Effector memory CD8-positive, alpha-beta T cell (primary cell): ENCODE results near the gene ALDH1L1.
"Not testable (repeated sequence)": the region's sequence is repeated elsewhere in the genome, so short reads cannot be mapped to it uniquely, and the experiment has no call there.

ENCODE experiments used
- ATAC-seq: fragments of 150-1000 bp; cut with Tn5 transposase; replicated peaks from 2 replicates; pipeline ENCODE4 v1.10.0; 2021; ENCODE audit warnings: mild to moderate bottlenecking, moderate library complexity
- DNase-seq, 3 experiments: peaks; one replicate each; pipeline ENCODE4 v3.0.0; 2021
- H3K27ac Mint-ChIP-seq, 2 donors: one replicate each; pipeline ENCODE4 v1.8.0; 2022; ENCODE audit warnings: mild to moderate bottlenecking in 2 of 2, mixed read lengths in 2 of 2, moderate library complexity in 2 of 2
- H3K27me3 Mint-ChIP-seq, 2 donors: one replicate each; pipeline ENCODE4 v1.8.0; 2022; ENCODE audit warnings: mixed read lengths in 2 of 2
- H3K36me3 Mint-ChIP-seq: one replicate; pipeline ENCODE4 v1.8.0; 2022; ENCODE audit warnings: mild to moderate bottlenecking, moderate library complexity, mixed read lengths; ENCODE audit not compliant: insufficient read depth
- H3K4me1 Mint-ChIP-seq, 2 donors: one replicate each; pipeline ENCODE4 v1.8.0; 2022; ENCODE audit warnings: low read depth in 2 of 2, mixed read lengths in 2 of 2
- H3K4me3 Mint-ChIP-seq, 2 donors: one replicate each; pipeline ENCODE4 v1.8.0; 2022; ENCODE audit warnings: mild to moderate bottlenecking in 2 of 2, mixed read lengths in 2 of 2, moderate library complexity in 2 of 2
- H3K9me3 Mint-ChIP-seq, 2 donors: one replicate each; pipeline ENCODE4 v1.8.0; 2022; ENCODE audit warnings: mixed read lengths in 2 of 2

The ALDH1L1 gene

GRCh38 chr3:126066676-126067075 is 113.7 kb downstream of the ALDH1L1 start:
- H3K4me3 Mint-ChIP-seq, H3K27me3 Mint-ChIP-seq, ATAC-seq, H3K36me3 Mint-ChIP-seq, H3K9me3 Mint-ChIP-seq, H3K27ac Mint-ChIP-seq, DNase-seq: not testable (repeated sequence)
- H3K4me1 Mint-ChIP-seq: peaks cover 26% of the 10 kb centered on the region in 2 donors

- H3K4me3 Mint-ChIP-seq: no peak overlapping the region
- no peaks in the 10 kb centered on the region for H3K27me3 Mint-ChIP-seq
- peak overlapping the region; percentile 21 to 56 for H3K27ac Mint-ChIP-seq
- DNase-seq (no peak), ATAC-seq (no peak)
- H3K4me1 Mint-ChIP-seq: peaks cover 26% of the 10 kb centered on the region in 2 donors
- no peaks in the 10 kb centered on the region for H3K9me3 Mint-ChIP-seq
- peaks cover 5% of the 10 kb centered on the region for H3K36me3 Mint-ChIP-seq
These were observed 114.5 kb downstream of the ALDH1L1 start for GRCh38 chr3:126065876-126066275.

DNA sequence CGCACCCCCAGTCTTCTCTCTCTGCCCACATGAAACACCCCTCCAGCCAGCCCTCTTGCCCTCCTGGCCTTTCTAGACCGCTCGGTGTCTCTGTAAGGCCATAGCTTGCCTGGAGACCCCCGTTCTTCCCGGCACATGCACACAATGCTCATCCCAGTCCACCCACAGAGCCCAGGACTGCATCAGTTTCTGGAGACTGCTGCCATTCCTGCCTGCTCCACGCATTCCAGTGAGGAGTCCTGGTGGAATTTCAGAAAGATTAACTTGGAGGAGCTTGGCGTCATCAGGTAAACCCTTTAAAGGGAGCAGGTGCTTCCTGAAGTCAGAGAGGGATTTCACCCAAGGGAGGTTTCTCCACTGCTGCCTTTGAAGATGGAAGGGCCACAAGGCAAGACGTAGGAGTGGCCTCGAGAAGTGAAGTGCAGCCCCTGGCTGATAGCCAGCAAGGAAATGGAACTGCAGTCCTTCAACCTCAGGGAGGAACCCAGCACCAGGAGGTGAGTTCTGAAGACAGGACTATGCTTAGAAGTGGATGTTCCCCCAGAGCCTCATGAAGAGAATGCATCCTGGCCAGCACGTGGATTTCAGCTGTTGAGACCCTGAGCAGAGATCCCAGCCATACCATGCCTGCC is 115.6 kb downstream of the ALDH1L1 start:
- H3K4me3 Mint-ChIP-seq: peak overlapping the region in 1 of 2 donors; percentile 21
- no peaks in the 10 kb centered on the region for H3K27me3 Mint-ChIP-seq
- peak overlapping the region in 1 of 2 donors; percentile 49 for H3K27ac Mint-ChIP-seq
- H3K36me3 Mint-ChIP-seq: peaks cover 9% of the 10 kb centered on the region
- no peaks in the 10 kb centered on the region for H3K9me3 Mint-ChIP-seq
- DNase-seq: no peak
- peaks cover 26% of the 10 kb centered on the region in 2 donors for H3K4me1 Mint-ChIP-seq
- ATAC-seq: no peak

GRCh38 chr3:126063358-126063965 is 116.9 kb downstream of the ALDH1L1 start:
- DNase-seq: no peak
- peak overlapping the region in 1 of 2 donors; percentile 21 for H3K4me3 Mint-ChIP-seq
- peaks cover 22 to 26% of the 10 kb centered on the region in 2 donors for H3K4me1 Mint-ChIP-seq
- no peaks in the 10 kb centered on the region for H3K27me3 Mint-ChIP-seq
- no peak for ATAC-seq
- peak overlapping the region; percentile 72 to 93 for H3K27ac Mint-ChIP-seq
- H3K36me3 Mint-ChIP-seq: peaks cover 9% of the 10 kb centered on the region
- H3K9me3 Mint-ChIP-seq: no peaks in the 10 kb centered on the region

DNA sequence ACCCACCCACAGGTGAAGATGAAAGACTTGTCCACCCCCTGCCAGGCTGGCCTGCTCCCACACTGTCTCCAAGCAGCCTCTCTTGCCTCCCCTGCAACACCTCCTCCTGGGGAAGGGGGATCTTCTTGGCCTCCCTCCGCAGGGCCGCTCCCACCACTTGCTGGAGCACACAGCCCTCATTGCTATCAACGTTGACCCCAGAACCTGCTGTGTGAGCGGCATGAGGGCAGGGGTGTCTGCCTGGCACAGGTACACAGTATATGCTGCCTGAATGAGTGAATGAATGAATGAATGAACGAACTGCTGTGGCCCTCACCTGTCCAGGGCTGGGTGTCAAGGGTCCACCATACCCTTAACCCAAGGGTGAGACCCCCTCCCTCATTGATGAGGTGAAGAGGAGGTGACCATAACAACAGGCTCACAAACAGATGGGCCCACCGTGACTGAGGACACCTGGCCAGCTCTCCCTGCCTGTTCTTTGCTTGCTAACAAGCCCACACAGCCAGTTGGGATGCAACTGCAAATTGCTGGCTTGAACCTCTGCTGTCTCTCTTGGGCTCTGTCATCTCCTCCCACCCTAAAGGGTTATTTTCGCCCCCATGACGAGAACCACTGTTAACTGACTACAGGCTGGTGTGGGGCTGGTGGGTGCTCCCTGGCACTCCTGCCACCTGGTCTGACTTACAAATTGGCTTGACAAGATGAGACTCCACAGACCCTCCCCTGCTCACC is 118.9 kb downstream of the ALDH1L1 start:
- DNase-seq: no peak
- H3K27ac Mint-ChIP-seq: no peak overlapping the region
- no peaks in the 10 kb centered on the region for H3K9me3 Mint-ChIP-seq
- peaks cover 19 to 26% of the 10 kb centered on the region in 2 donors for H3K4me1 Mint-ChIP-seq
- ATAC-seq: no peak
- H3K27me3 Mint-ChIP-seq: no peaks in the 10 kb centered on the region
- peaks cover 8% of the 10 kb centered on the region for H3K36me3 Mint-ChIP-seq
- H3K4me3 Mint-ChIP-seq: no peak overlapping the region

DNA sequence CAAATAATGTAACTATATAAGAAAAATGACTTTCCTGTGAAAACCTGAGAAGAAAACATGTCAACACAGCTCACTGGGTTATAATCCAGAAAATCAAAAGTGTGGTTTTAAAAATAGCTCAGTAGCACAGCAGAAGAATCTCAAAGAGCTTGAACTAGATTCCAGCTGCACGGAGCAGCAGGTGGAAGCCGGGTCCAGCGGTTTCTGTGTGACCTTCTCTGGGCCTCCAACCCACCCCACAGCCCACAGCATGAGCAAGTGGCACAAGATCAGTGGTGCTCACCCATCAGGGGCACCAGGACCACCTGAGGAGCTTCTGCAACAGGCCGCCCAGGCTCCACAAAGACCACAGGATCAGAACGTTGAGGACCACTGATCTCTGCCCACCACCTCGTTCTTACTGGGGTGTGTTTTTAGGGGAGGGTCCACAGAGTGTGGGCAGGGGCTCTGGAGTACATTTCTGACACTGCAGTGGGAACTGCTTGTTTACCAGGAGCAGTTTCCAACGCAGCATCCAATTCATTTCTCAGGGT is 119.7 kb downstream of the ALDH1L1 start:
- peaks cover 19 to 21% of the 10 kb centered on the region in 2 donors for H3K4me1 Mint-ChIP-seq
- DNase-seq: no peak
- no peak for ATAC-seq
- H3K9me3 Mint-ChIP-seq: no peaks in the 10 kb centered on the region
- H3K27ac Mint-ChIP-seq: no peak overlapping the region
- no peak overlapping the region for H3K4me3 Mint-ChIP-seq
- H3K27me3 Mint-ChIP-seq: no peaks in the 10 kb centered on the region
- peaks cover 5% of the 10 kb centered on the region for H3K36me3 Mint-ChIP-seq

GRCh38 chr3:126058666-126059065 is 121.7 kb downstream of the ALDH1L1 start:
- Mint-ChIP-seq H3K4me3 (no peak overlapping the region), H3K36me3 (peaks cover 5% of the 10 kb centered on the region), H3K27ac (peak overlapping the region in 1 of 2 donors; percentile 14), H3K9me3 (no peaks in the 10 kb centered on the region), H3K4me1 (peaks cover 12 to 20% of the 10 kb centered on the region in 2 donors), H3K27me3 (no peaks in the 10 kb centered on the region)
- ATAC-seq (no peak), DNase-seq (no peak)

- Mint-ChIP-seq H3K9me3 (no peaks in the 10 kb centered on the region), H3K27ac (peak overlapping the region in 1 of 2 donors; percentile 14), H3K4me3 (no peak overlapping the region)
These were observed 122.5 kb downstream of the ALDH1L1 start for GRCh38 chr3:126057936-126058335.

DNA sequence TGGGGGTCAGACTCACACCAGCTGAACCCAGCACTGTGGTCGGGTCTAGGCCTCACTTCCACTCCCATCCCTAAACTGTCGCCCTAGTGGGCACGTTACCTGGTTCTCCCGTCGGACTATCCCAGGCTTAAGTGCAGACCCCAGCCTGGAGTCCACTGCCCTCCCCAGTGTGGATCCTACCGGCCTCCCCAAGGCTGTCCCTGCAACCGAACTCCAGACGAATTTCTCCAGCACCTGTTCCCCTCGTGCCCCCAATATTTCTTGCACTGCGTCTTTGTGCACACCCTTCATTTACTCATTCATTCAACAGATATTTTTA is 122.9 kb downstream of the ALDH1L1 start:
- Mint-ChIP-seq H3K27me3 (no peaks in the 10 kb centered on the region), H3K4me1 (peaks cover 15 to 18% of the 10 kb centered on the region in 2 donors), H3K4me3 (no peak overlapping the region), H3K27ac (peak overlapping the region in 1 of 2 donors; percentile 14), H3K9me3 (no peaks in the 10 kb centered on the region), H3K36me3 (peaks cover 5% of the 10 kb centered on the region)
- ATAC-seq: no peak
- no peak for DNase-seq

More at GRCh38 chr3:126057936-126058335, 122.5 kb downstream of the ALDH1L1 start:
- Mint-ChIP-seq H3K4me1 (peaks cover 10 to 18% of the 10 kb centered on the region in 2 donors), H3K36me3 (peaks cover 5% of the 10 kb centered on the region), H3K27me3 (no peaks in the 10 kb centered on the region)
- no peak for DNase-seq
- ATAC-seq: no peak

DNA sequence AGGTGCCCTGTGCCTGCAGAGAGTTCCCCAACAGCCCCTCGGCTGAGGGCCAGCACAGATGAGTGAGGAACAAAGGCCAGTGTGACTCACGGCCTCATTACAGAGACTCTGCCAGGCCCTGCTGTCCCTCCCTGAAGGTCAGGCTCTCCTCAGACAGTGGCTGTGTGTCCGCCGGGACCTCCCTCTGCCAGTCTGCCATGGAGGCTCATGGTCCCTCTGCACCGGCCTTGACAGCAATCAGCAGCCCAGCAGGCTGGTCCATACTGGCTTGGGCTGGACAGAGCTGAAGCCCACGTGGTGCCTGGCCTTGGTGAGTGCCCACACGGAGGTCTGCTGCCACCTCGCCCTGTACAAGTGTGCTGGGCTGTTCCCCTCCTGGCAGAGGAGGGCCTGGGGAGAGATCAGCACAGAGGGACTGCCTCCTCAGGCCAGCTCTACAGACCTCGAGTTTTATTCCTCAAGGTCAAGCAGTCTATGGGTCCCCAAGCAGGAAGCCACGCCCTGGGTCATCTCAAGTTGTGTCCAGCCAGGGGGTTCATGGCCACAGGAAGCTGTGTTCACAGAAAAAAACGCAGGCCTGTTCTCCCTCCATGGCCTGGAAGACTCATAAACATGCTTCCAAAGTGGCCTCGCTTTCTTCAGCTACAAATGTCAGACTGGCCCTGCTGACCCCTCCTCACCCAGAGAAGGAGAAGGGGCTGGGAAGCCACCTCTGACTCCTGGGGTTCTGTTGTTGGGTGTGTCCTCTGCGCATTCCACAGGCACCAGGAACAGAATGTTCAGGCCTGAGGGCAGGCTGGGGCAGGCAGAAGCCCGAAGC is 123.5 kb downstream of the ALDH1L1 start:
- DNase-seq (no peak), ATAC-seq (no peak)
- Mint-ChIP-seq H3K9me3 (no peaks in the 10 kb centered on the region), H3K36me3 (peaks cover 5% of the 10 kb centered on the region), H3K4me1 (peaks cover 19 to 24% of the 10 kb centered on the region in 2 donors), H3K4me3 (no peak overlapping the region), H3K27ac (peak overlapping the region in 1 of 2 donors; percentile 14), H3K27me3 (no peaks in the 10 kb centered on the region)

- Mint-ChIP-seq H3K4me3 (no peak overlapping the region), H3K9me3 (no peaks in the 10 kb centered on the region), H3K27me3 (no peaks in the 10 kb centered on the region), H3K4me1 (peaks cover 19 to 24% of the 10 kb centered on the region in 2 donors), H3K27ac (no peak overlapping the region), H3K36me3 (peaks cover 5% of the 10 kb centered on the region)
- no peak for ATAC-seq
- DNase-seq: no peak
These were observed 124.3 kb downstream of the ALDH1L1 start for GRCh38 chr3:126056088-126056487.

GRCh38 chr3:126054870-126055269 is 125.5 kb downstream of the ALDH1L1 start:
- Mint-ChIP-seq H3K27me3 (no peaks in the 10 kb centered on the region), H3K9me3 (no peaks in the 10 kb centered on the region), H3K4me1 (peaks cover 19 to 24% of the 10 kb centered on the region in 2 donors), H3K4me3 (no peak overlapping the region), H3K27ac (no peak overlapping the region), H3K36me3 (no peaks in the 10 kb centered on the region)
- DNase-seq (no peak), ATAC-seq (no peak)

GRCh38 chr3:126053949-126054569 is 126.3 kb downstream of the ALDH1L1 start:
- no peak overlapping the region for H3K4me3 Mint-ChIP-seq
- H3K27me3 Mint-ChIP-seq: no peaks in the 10 kb centered on the region
- DNase-seq (no peak), ATAC-seq (no peak)
- peaks cover 19 to 24% of the 10 kb centered on the region in 2 donors for H3K4me1 Mint-ChIP-seq
- H3K27ac Mint-ChIP-seq: peak overlapping the region in 1 of 2 donors; percentile 55
- no peaks in the 10 kb centered on the region for H3K9me3 Mint-ChIP-seq
- H3K36me3 Mint-ChIP-seq: no peaks in the 10 kb centered on the region
